NCI-H128 (cell line): Measurements from ENCODE around the gene CRACDL.

Source experiments
- DNase-seq: peaks from one replicate; lab custom pipeline; 2025; ENCODE audit not compliant: unreplicated experiment; lab: John Stamatoyannopoulos, UW

CRACDL gene

GRCh38 chr2:98866033-98866432, 70.0 kb downstream of the CRACDL start:
- no peak for DNase-seq

GRCh38 chr2:98861601-98862000, 74.4 kb downstream of the CRACDL start:
- no peak for DNase-seq

GRCh38 chr2:98859323-98859722, 76.7 kb downstream of the CRACDL start:
- no peak for DNase-seq

GRCh38 chr2:98857001-98857400, 79.0 kb downstream of the CRACDL start:
- no peak for DNase-seq

GRCh38 chr2:98854682-98855081, 81.3 kb downstream of the CRACDL start:
- no peak for DNase-seq

GRCh38 chr2:98852932-98853331, 83.1 kb downstream of the CRACDL start:
- no peak for DNase-seq

GRCh38 chr2:98850074-98850473, 86.0 kb downstream of the CRACDL start:
- no peak for DNase-seq

GRCh38 chr2:98849113-98849512, 86.9 kb downstream of the CRACDL start:
- no peak for DNase-seq

GRCh38 chr2:98847853-98848252, 88.2 kb downstream of the CRACDL start:
- no peak for DNase-seq

- no peak for DNase-seq
Observed at GRCh38 chr2:98846041-98846440, 90.0 kb downstream of the CRACDL start.

GRCh38 chr2:98842136-98842535, 93.9 kb downstream of the CRACDL start:
- DNase-seq, result no peak

GRCh38 chr2:98839292-98839691, 96.7 kb downstream of the CRACDL start:
- no peak for DNase-seq

- no peak for DNase-seq
Observed at GRCh38 chr2:98835831-98836385, 100.1 kb downstream of the CRACDL start.

GRCh38 chr2:98833917-98834263, 102.1 kb downstream of the CRACDL start:
- DNase-seq, result no peak

GRCh38 chr2:98833172-98833916, 102.7 kb downstream of the CRACDL start:
- no peak for DNase-seq

- no peak for DNase-seq
Observed at GRCh38 chr2:98832172-98832571, 103.9 kb downstream of the CRACDL start.

- DNase-seq, result no peak
Observed at GRCh38 chr2:98830571-98831145, 105.4 kb downstream of the CRACDL start.

- DNase-seq, result no peak
Observed at GRCh38 chr2:98829581-98830270, 106.3 kb downstream of the CRACDL start.

- no peak for DNase-seq
Observed at GRCh38 chr2:98828793-98829371, 107.1 kb downstream of the CRACDL start.

- no peak for DNase-seq
Observed at GRCh38 chr2:98828369-98828744, 107.7 kb downstream of the CRACDL start.

- no peak for DNase-seq
Observed at GRCh38 chr2:98827625-98828368, 108.2 kb downstream of the CRACDL start.
